ENCODE measurements around the gene STPG4.
"Not testable (repeated sequence)": the region's sequence is repeated elsewhere in the genome, so short reads cannot be mapped to it uniquely, and the experiment has no call there.

DNA sequence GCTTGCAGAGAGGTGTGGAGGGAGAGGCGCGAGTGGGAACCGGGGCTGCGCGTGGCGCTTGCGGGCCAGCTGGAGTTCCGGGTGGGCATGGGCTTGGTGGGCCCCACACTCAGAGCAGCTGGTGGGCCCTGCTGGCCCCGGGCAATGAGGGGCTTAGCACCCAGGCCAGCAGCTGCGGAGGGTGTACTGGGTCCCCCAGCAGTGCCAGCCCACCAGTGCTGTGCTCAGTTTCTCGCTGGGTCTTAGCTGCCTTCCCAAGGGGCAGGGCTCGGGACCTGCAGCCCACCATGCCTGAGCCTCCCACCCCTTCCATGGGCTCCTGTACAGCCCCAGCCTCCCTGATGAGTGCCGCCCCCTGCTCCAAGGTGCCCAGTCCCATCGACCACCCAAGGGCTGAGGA is 55.4 kb downstream of the STPG4 start:
- TF ChIP-seq, protein P1, sequence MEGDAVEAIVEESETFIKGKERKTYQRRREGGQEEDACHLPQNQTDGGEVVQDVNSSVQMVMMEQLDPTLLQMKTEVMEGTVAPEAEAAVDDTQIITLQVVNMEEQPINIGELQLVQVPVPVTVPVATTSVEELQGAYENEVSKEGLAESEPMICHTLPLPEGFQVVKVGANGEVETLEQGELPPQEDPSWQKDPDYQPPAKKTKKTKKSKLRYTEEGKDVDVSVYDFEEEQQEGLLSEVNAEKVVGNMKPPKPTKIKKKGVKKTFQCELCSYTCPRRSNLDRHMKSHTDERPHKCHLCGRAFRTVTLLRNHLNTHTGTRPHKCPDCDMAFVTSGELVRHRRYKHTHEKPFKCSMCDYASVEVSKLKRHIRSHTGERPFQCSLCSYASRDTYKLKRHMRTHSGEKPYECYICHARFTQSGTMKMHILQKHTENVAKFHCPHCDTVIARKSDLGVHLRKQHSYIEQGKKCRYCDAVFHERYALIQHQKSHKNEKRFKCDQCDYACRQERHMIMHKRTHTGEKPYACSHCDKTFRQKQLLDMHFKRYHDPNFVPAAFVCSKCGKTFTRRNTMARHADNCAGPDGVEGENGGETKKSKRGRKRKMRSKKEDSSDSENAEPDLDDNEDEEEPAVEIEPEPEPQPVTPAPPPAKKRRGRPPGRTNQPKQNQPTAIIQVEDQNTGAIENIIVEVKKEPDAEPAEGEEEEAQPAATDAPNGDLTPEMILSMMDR (IDR thresholded peaks at IDR 0.05) = not testable (repeated sequence)
- not testable (repeated sequence) for TF ChIP-seq POLR2A (IDR thresholded peaks at IDR 0.05)
